Effector CD8-positive, alpha-beta T cell (primary cell): ENCODE data around the gene AMPD1.

Experiments used
- DNase-seq: peaks from one replicate; lab custom pipeline; 2025; lab: John Stamatoyannopoulos, UW

AMPD1 gene

DNA sequence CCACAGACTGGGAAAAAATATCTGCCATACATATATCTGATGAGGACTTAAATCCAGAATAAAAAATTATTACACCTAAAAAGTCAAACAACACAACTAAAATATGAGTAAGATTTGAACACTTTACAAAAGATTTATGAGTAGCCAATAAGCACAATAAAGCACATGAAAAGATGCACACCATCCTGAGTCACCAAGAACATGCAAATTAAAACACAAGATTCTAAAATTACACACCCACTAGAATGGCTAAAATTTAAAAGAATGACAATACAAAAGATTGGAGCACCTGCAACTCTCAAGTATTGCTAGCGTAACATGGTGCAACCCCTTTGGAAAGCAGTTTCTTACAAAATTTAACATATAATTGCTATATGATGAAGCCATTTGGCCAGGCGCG is 56.4 kb downstream of the AMPD1 start:
- no peak for DNase-seq

DNA sequence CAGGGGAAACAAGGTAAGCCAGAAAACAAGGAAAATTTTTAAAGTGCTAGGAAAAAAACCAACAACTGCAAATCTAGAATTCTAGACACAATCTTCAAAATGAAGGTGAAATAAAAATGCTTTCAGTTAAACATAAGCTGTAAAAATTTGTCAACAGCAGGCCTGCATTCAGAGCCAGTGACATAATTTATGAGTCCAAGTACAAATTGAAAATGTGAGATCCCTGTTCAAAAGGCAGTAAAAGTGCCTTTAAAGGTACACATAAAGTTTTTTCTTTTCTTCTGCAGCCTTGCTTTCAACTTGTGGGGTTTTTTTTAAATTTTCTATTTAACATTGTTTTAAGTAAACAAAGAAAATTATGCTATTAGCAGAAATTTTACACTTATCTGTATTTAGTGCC is 62.9 kb downstream of the AMPD1 start:
- DNase-seq: no peak

DNA sequence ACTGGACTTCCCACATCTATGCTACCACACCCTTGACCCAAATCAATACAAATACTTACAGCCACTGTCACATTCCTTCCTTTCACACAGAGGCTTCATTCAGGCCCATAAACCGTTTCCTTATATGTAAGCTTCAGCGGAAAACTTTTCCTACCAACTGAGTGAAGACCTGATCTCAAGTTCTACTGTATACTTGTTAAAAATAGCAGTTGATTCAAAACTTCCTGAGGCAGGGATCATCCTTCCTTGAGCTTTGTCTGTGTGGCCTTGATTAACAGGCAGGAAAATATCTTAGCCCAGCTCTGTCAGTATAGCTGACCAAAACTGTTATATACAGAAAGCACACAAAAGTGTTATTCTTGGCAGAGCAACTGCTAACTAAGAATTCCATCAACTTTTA is 68.2 kb downstream of the AMPD1 start:
- no peak for DNase-seq

DNA sequence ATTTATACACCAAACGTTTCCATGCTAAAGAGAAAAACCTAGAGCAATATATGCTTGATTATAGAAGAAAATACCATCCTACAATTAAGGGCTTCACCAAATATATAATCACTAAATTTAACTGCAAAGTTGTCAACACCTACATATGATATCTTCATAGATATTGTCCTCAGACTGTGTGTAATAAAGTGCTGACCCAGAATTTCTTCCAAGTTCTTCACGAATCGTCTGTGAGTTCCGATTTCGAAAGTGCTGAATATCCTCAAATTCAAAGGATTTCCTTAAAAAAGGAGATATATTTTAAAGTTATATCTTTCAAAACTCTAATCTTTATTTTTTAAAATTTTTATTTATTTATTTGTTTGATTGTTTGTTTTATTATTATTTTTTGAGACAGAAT is 72.0 kb downstream of the AMPD1 start:
- DNase-seq: no peak
